Mucosa of stomach (tissue), 1 donor: ENCODE results near the gene TSPAN13.
"Not testable (repeated sequence)": the region's sequence is repeated elsewhere in the genome, so short reads cannot be mapped to it uniquely, and the experiment has no call there.

Experiments
- H3K27me3 ChIP-seq: one replicate; pipeline ENCODE4 v1.7.0; 2013; ENCODE audit warnings: mild to moderate bottlenecking, low read length; ENCODE audit not compliant: control insufficient read depth, insufficient read depth
- H3K36me3 ChIP-seq: one replicate; pipeline ENCODE4 v1.7.0; 2013; ENCODE audit warnings: low read length; ENCODE audit not compliant: control insufficient read depth, insufficient read depth
- H3K4me1 ChIP-seq: one replicate; pipeline ENCODE4 v1.7.0; 2013; ENCODE audit warnings: mild to moderate bottlenecking, low read length; ENCODE audit not compliant: control insufficient read depth, insufficient read depth
- H3K4me3 ChIP-seq: one replicate; pipeline ENCODE4 v1.7.0; 2013; ENCODE audit warnings: low read length
- H3K9ac ChIP-seq: one replicate; pipeline ENCODE4 v1.7.0; 2013; ENCODE audit warnings: mild to moderate bottlenecking, low read length, moderate library complexity
- H3K9me3 ChIP-seq: one replicate; pipeline ENCODE4 v1.7.0; 2013; ENCODE audit warnings: mild to moderate bottlenecking, low read length, moderate library complexity; ENCODE audit not compliant: control insufficient read depth
- donor health status: Pancreatic carcinoma.

Gene TSPAN13

GRCh38 chr7:16762177-16762576 is 8.6 kb downstream of the TSPAN13 start:
- H3K4me1 ChIP-seq = peaks cover 7% of the 10 kb centered on the region
- H3K27me3 ChIP-seq = no peaks in the 10 kb centered on the region
- no peaks in the 10 kb centered on the region for H3K36me3 ChIP-seq
- H3K9ac ChIP-seq = no peak overlapping the region
- H3K9me3 ChIP-seq = no peaks in the 10 kb centered on the region
- H3K4me3 ChIP-seq = no peak overlapping the region

GRCh38 chr7:16764942-16765341 is 11.4 kb downstream of the TSPAN13 start:
- Histone ChIP-seq H3K9me3 (no peaks in the 10 kb centered on the region), H3K4me3 (no peak overlapping the region), H3K27me3 (no peaks in the 10 kb centered on the region), H3K9ac (no peak overlapping the region), H3K36me3 (no peaks in the 10 kb centered on the region), H3K4me1 (peaks cover 7% of the 10 kb centered on the region)

GRCh38 chr7:16765436-16765859 is 11.9 kb downstream of the TSPAN13 start:
- H3K4me3 ChIP-seq = no peak overlapping the region
- no peaks in the 10 kb centered on the region for H3K9me3 ChIP-seq
- H3K9ac ChIP-seq = no peak overlapping the region
- H3K27me3 ChIP-seq = no peaks in the 10 kb centered on the region
- H3K36me3 ChIP-seq = no peaks in the 10 kb centered on the region
- H3K4me1 ChIP-seq = peaks cover 7% of the 10 kb centered on the region

GRCh38 chr7:16769994-16770393 is 16.4 kb downstream of the TSPAN13 start:
- not testable (repeated sequence) for H3K36me3 ChIP-seq, H3K9me3 ChIP-seq, H3K9ac ChIP-seq, H3K27me3 ChIP-seq, H3K4me3 ChIP-seq
- H3K4me1 ChIP-seq = peaks cover 13% of the 10 kb centered on the region

GRCh38 chr7:16770657-16771329 is 17.2 kb downstream of the TSPAN13 start:
- peaks cover 8% of the 10 kb centered on the region for H3K4me1 ChIP-seq
- no peak overlapping the region for H3K4me3 ChIP-seq
- no peaks in the 10 kb centered on the region for H3K27me3 ChIP-seq
- no peak overlapping the region for H3K9ac ChIP-seq
- no peaks in the 10 kb centered on the region for H3K9me3 ChIP-seq
- H3K36me3 ChIP-seq = no peaks in the 10 kb centered on the region

GRCh38 chr7:16773326-16773725 is 19.8 kb downstream of the TSPAN13 start:
- no peaks in the 10 kb centered on the region for H3K27me3 ChIP-seq
- H3K4me3 ChIP-seq = no peak overlapping the region
- peaks cover 8% of the 10 kb centered on the region for H3K4me1 ChIP-seq
- no peaks in the 10 kb centered on the region for H3K9me3 ChIP-seq
- no peaks in the 10 kb centered on the region for H3K36me3 ChIP-seq
- H3K9ac ChIP-seq = no peak overlapping the region

- H3K4me3 ChIP-seq = no peak overlapping the region
- H3K36me3 ChIP-seq = no peaks in the 10 kb centered on the region
- H3K9me3 ChIP-seq = no peaks in the 10 kb centered on the region
- H3K4me1 ChIP-seq = peaks cover 8% of the 10 kb centered on the region
- H3K27me3 ChIP-seq = no peaks in the 10 kb centered on the region
- no peak overlapping the region for H3K9ac ChIP-seq
Measured at GRCh38 chr7:16773884-16774283, 20.3 kb downstream of the TSPAN13 start.

GRCh38 chr7:16774294-16774693 is 20.7 kb downstream of the TSPAN13 start:
- Histone ChIP-seq H3K4me1 (peaks cover 8% of the 10 kb centered on the region), H3K4me3 (no peak overlapping the region), H3K36me3 (no peaks in the 10 kb centered on the region), H3K27me3 (no peaks in the 10 kb centered on the region), H3K9me3 (no peaks in the 10 kb centered on the region), H3K9ac (no peak overlapping the region)

- H3K36me3 ChIP-seq = no peaks in the 10 kb centered on the region
- H3K9me3 ChIP-seq = no peaks in the 10 kb centered on the region
- H3K9ac ChIP-seq = no peak overlapping the region
- peaks cover 8% of the 10 kb centered on the region for H3K4me1 ChIP-seq
- no peaks in the 10 kb centered on the region for H3K27me3 ChIP-seq
- no peak overlapping the region for H3K4me3 ChIP-seq
Measured at GRCh38 chr7:16774986-16775385, 21.4 kb downstream of the TSPAN13 start.

- H3K4me3 ChIP-seq = no peak overlapping the region
- no peaks in the 10 kb centered on the region for H3K9me3 ChIP-seq
- H3K4me1 ChIP-seq = peaks cover 8% of the 10 kb centered on the region
- no peaks in the 10 kb centered on the region for H3K27me3 ChIP-seq
- no peak overlapping the region for H3K9ac ChIP-seq
- no peaks in the 10 kb centered on the region for H3K36me3 ChIP-seq
Measured at GRCh38 chr7:16776053-16776452, 22.5 kb downstream of the TSPAN13 start.

- H3K9me3 ChIP-seq = no peaks in the 10 kb centered on the region
- peaks cover 4% of the 10 kb centered on the region for H3K4me1 ChIP-seq
- no peaks in the 10 kb centered on the region for H3K36me3 ChIP-seq
- no peak overlapping the region for H3K9ac ChIP-seq
- no peak overlapping the region for H3K4me3 ChIP-seq
- no peaks in the 10 kb centered on the region for H3K27me3 ChIP-seq
Measured at GRCh38 chr7:16778476-16778875, 24.9 kb downstream of the TSPAN13 start.

- no peaks in the 10 kb centered on the region for H3K27me3 ChIP-seq
- no peaks in the 10 kb centered on the region for H3K4me1 ChIP-seq
- no peak overlapping the region for H3K9ac ChIP-seq
- H3K36me3 ChIP-seq = no peaks in the 10 kb centered on the region
- H3K4me3 ChIP-seq = no peak overlapping the region
- no peaks in the 10 kb centered on the region for H3K9me3 ChIP-seq
Measured at GRCh38 chr7:16779051-16779450, 25.5 kb downstream of the TSPAN13 start.

GRCh38 chr7:16780596-16780995 is 27.0 kb downstream of the TSPAN13 start:
- no peaks in the 10 kb centered on the region for H3K36me3 ChIP-seq
- H3K4me1 ChIP-seq = no peaks in the 10 kb centered on the region
- H3K9me3 ChIP-seq = no peaks in the 10 kb centered on the region
- no peaks in the 10 kb centered on the region for H3K27me3 ChIP-seq
- H3K4me3 ChIP-seq = no peak overlapping the region
- no peak overlapping the region for H3K9ac ChIP-seq
